ENCODE measurements around the gene FLG.
A peak's percentile ranks its signal among the peaks of the same experiment; 100 is the strongest.

Gene FLG

DNA sequence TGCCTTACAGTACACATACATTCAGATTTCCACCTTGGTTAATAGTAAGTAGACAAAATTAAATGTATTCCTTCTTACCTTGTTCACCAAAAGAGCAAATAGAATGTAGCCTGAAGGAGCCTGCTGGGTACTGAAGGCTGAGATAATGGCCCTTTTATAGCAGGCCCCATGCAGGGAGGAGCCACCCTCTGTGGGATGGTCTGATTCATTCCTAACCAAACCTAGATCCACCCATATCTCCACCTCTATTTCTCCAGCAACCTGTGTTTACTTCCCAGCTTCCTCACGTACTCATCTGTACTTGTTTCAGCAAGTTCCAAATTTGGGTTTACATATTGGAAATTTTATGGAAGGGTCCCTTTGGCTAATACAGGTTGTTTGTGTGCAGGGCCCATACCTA lies at the start of gene FLG:
Gene FLG, minus strand, starts transcription at position 129 of the 400 bp plus-strand sequence. CDS start 9,783 bp downstream, outside the sequence.
- Histone ChIP-seq H3K36me3 (replicated peaks) (no peaks in the 10 kb centered on the region), H3K4me3 (no peak within 1 kb of the TSS), H3K9me3 (no peaks in the 10 kb centered on the region), H3K4me1 (peaks cover 8% of the 10 kb centered on the region; the same call in 1 of the 2 replicates), H3K27me3 (ENCODE audit: low read depth) (no peaks in the 10 kb centered on the region)
- DNase-seq (ENCODE audit: low spot score in 2 of 2): no peak
- in situ Hi-C loops (cut with MboI; ENCODE audit: low sequenced_read_pairs): no loop called here

DNA sequence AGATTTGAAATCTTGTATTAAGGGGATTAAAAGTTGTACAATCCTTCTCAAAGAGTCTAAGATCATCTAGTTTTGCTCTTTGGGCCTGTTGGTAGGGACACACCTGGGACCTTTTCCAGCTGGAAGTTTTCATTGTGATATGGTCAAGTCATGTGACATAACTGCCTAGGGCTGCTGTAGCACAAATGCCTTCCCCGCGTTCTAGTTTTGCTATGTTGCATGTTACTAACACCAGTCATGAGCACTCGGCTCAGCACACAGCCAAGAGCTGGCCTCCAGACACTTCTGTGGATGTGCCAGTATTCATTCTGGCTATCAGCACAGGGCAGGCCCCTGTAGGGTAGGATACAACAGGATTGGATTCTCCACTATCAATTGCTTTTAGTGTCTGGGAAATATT lies 49.4 kb upstream of the FLG start:
- DNase-seq (ENCODE audit: low spot score in 2 of 2): no peak
- no peaks in the 10 kb centered on the region for H3K9me3 ChIP-seq
- no peaks in the 10 kb centered on the region for H3K36me3 ChIP-seq (replicated peaks)
- H3K27me3 ChIP-seq (ENCODE audit: low read depth): no peaks in the 10 kb centered on the region
- in situ Hi-C loops (cut with MboI; ENCODE audit: low sequenced_read_pairs): no loop called here
- no peak overlapping the region for H3K4me3 ChIP-seq
- no peaks in the 10 kb centered on the region for H3K4me1 ChIP-seq

DNA sequence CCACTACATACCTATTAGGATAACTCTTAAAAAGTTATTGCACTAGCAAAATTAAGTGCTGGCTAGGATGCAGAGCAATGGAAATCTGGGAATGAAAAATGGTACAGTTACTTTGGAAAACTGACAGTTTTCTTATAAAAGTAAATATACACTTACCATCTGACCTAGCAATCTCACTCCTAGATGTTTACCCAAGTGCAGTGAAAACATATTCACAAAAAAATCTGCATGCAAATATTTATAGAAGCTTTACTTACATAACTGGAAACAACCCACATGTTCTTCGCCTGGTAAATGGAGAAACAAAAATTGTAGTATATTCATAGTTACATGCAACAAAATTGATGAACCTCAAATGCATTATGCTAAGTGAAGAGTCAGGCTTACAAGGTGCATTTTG lies 47.6 kb upstream of the FLG start:
- in situ Hi-C loops (cut with MboI; ENCODE audit: low sequenced_read_pairs): no loop called here
- no peak for DNase-seq (ENCODE audit: low spot score in 2 of 2)
- no peaks in the 10 kb centered on the region for H3K9me3 ChIP-seq
- H3K4me1 ChIP-seq: no peaks in the 10 kb centered on the region
- no peak overlapping the region for H3K4me3 ChIP-seq
- H3K27me3 ChIP-seq (ENCODE audit: low read depth): no peaks in the 10 kb centered on the region
- H3K36me3 ChIP-seq (replicated peaks): no peaks in the 10 kb centered on the region

DNA sequence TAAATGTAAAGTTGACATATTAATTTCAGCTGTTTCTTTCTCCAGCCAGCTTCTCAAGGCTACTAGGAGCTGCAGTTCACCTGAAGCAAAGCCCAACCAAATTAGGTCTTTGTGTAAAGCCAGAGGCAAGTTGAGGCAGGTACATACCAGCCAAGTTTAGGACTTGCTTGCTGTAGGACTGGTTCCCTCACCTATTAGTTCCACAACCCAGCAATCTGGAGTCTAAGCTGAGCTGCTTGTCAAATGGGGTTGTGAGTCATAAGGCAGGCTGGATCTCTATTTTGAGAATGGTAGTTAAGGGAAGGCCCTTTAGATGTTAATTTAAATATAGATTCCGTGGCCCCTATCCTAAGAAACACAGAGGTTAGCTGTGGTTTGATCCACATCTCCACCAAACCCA lies 42.4 kb upstream of the FLG start:
- Histone ChIP-seq H3K27me3 (ENCODE audit: low read depth) (no peaks in the 10 kb centered on the region), H3K4me1 (no peaks in the 10 kb centered on the region), H3K9me3 (no peaks in the 10 kb centered on the region), H3K4me3 (no peak overlapping the region), H3K36me3 (replicated peaks) (no peaks in the 10 kb centered on the region)
- DNase-seq (ENCODE audit: low spot score in 2 of 2): no peak
- in situ Hi-C loops (cut with MboI; ENCODE audit: low sequenced_read_pairs): no loop called here

DNA sequence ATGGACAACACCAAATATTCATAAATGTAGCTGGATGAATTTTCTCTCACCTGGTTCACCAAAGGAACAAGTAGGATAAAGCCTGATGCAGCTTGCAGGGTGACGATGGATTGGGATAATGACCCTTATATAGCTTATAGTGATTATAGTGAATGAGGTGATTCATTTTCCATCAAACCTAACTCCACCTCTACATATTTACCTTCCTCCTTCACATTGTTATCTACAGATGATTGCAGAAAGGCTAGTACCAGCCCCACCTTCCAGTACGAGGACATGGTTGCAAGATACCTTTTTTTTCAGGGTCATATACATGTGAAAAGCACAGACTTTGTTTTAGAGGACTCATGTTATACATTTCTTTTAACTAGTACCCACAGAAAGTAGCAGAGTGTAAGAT lies 34.9 kb upstream of the FLG start, which contains the start of gene FLG2:
Gene FLG2, minus strand, starts transcription at position 101 of the 400 bp plus-strand sequence. CDS start 1,122 bp downstream, outside the sequence.
- in situ Hi-C loops (cut with MboI; ENCODE audit: low sequenced_read_pairs): no loop called here
- Histone ChIP-seq H3K4me1 (no peaks in the 10 kb centered on the region), H3K27me3 (ENCODE audit: low read depth) (no peaks in the 10 kb centered on the region), H3K9me3 (no peaks in the 10 kb centered on the region), H3K4me3 (no peak within 1 kb of the TSS), H3K36me3 (replicated peaks) (no peaks in the 10 kb centered on the region)
- DNase-seq (ENCODE audit: low spot score in 2 of 2): no peak

DNA sequence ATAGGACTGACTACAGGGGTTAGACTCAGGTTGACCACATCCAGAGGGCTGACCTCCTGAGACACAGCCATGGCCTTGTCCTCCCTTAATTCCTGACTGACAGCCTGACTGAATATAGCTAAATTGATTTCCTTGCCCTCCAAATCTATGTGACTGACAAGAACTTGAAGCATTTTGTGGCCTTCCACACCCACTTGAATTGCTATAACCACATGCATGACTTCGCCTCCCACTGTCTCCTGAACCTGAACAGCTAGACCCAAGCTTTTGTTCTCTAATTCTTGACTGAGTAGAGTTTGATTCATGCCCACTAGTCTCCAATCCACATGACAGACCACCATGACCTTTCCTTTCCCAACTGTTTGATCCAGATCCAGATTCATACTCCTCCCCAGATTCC lies 31.7 kb upstream of the FLG start:
- no peaks in the 10 kb centered on the region for H3K9me3 ChIP-seq
- in situ Hi-C loops (cut with MboI; ENCODE audit: low sequenced_read_pairs): no loop called here
- DNase-seq (ENCODE audit: low spot score in 2 of 2): no peak

DNA sequence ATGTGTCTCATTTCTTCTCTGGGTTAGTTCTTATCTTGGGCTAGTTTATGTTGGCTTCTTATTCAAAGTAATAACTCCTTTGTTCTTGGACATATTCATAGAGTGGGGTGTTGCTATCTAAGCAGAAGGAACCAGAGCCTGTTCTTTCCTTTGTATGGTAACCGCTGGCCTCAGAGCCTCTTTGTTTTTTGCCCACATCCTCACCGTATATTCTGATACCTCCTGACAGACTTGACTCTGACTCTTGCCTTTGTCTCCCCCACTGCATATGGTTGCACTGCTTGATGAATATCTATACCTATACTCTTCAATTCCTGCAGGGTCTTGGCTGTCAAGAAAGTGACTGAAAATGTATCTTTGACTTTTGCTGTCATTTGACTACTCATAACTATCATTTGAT lies 24.6 kb upstream of the FLG start:
- Histone ChIP-seq H3K27me3 (ENCODE audit: low read depth) (no peaks in the 10 kb centered on the region), H3K4me1 (no peaks in the 10 kb centered on the region), H3K4me3 (no peak overlapping the region), H3K9me3 (no peaks in the 10 kb centered on the region), H3K36me3 (replicated peaks) (no peaks in the 10 kb centered on the region)
- no peak for DNase-seq (ENCODE audit: low spot score in 2 of 2)
- in situ Hi-C loops (cut with MboI; ENCODE audit: low sequenced_read_pairs): no loop called here

More for the DNA sequence above, 31.7 kb upstream of the FLG start:
- H3K36me3 ChIP-seq (replicated peaks): no peaks in the 10 kb centered on the region
- no peaks in the 10 kb centered on the region for H3K4me1 ChIP-seq
- H3K27me3 ChIP-seq (ENCODE audit: low read depth): no peaks in the 10 kb centered on the region
- H3K4me3 ChIP-seq: no peak overlapping the region

DNA sequence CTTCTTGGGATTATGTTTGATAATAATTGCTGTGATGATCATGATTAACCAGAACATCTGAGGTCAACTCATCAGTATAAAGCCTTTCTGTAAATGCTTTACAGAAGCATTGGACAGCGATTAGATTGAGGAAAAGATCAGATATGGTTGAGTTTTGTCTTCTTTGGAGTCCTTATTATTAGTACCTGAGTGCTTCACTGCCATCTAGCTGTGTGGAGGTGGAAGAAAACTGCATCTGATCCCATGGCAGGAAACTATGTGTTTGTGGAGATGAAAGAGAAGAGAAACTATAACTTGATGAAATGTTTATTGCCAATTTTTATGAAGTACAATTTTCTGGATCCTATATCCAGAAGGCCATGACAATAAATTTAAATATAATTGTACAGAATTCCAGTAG lies 23.4 kb upstream of the FLG start:
- no peak for DNase-seq (ENCODE audit: low spot score in 2 of 2)
- H3K9me3 ChIP-seq: no peaks in the 10 kb centered on the region
- H3K27me3 ChIP-seq (ENCODE audit: low read depth): no peaks in the 10 kb centered on the region
- H3K36me3 ChIP-seq (replicated peaks): no peaks in the 10 kb centered on the region
- H3K4me3 ChIP-seq: no peak overlapping the region
- in situ Hi-C loops (cut with MboI; ENCODE audit: low sequenced_read_pairs): no loop called here
- H3K4me1 ChIP-seq: no peaks in the 10 kb centered on the region

DNA sequence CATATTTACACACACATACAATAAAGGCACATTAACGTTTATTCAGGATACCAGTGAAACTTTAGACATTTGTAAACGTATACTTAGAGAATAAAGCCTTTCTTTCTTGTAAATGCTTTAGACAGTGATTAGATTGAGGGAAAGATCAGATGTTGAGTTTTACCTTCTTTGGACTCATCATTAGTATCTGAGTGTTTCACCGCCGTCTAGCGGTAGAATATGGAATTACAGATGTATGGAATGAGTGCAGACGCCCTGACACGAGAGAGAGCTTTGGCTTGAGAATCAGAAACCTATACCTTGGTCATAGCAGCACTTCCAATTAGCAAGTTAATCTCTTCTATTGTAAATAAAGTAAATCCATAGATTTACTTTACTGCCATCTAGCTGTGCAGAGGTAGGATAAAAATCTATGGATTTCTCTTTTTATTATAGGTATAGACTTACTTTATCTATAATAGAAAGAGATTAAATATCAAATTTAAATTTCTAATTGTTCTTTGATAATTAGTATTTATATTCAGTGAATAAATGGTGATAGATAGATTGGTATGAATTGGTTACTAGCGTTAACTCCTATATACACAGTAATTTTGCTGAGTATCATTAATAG lies 22.2 kb upstream of the FLG start:
- Histone ChIP-seq H3K9me3 (no peaks in the 10 kb centered on the region), H3K4me1 (no peaks in the 10 kb centered on the region), H3K27me3 (ENCODE audit: low read depth) (no peaks in the 10 kb centered on the region), H3K4me3 (no peak overlapping the region), H3K36me3 (replicated peaks) (no peaks in the 10 kb centered on the region)
- DNase-seq (ENCODE audit: low spot score in 2 of 2): peak; percentile 46 to 70
- in situ Hi-C loops (cut with MboI; ENCODE audit: low sequenced_read_pairs): no loop called here

DNA sequence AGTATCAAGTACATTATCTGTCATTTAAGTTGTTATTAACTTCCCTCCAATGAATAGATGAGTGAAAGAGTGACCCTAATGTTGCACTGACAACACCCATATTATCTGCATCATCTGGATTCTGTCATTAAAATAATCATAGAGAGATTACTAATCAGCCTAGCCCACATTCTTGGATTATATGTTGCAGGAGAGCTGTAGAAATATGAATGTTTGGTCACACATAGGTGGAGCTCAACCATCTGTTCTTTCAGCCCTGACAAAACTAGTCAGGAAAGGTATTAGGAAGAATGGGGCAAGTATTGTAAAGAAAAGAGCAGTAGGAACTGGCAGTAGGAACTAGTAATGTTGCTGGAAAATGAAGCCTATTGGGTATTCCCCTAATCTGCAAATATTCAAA lies 19.4 kb upstream of the FLG start:
- no peaks in the 10 kb centered on the region for H3K4me1 ChIP-seq
- DNase-seq (ENCODE audit: low spot score in 2 of 2): no peak
- H3K36me3 ChIP-seq (replicated peaks): no peaks in the 10 kb centered on the region
- H3K27me3 ChIP-seq (ENCODE audit: low read depth): no peaks in the 10 kb centered on the region
- in situ Hi-C loops (cut with MboI; ENCODE audit: low sequenced_read_pairs): no loop called here
- H3K4me3 ChIP-seq: no peak overlapping the region
- H3K9me3 ChIP-seq: no peaks in the 10 kb centered on the region

DNA sequence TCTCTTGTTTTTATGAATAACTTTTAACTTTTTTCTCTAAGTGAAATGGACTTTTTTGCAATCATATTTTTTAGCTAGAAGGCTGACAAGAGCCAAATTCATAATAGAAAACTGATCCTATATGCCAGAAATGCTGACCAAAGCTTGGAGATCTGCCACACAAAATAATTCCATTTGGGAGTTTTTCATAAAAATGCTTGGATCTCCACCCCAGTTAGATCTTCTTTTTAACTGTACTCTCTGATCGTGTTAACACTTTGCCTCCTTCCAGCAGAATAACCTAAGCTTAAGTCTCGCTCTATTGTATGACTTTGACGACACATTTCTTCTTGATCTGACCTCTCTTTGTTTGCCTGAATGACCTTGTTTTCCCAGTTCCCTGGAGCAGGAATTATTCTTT lies 18.0 kb upstream of the FLG start:
- DNase-seq (ENCODE audit: low spot score in 2 of 2): peak in 1 of 2 experiments; percentile 47
- Histone ChIP-seq H3K4me1 (no peaks in the 10 kb centered on the region), H3K36me3 (replicated peaks) (no peaks in the 10 kb centered on the region), H3K4me3 (no peak overlapping the region), H3K9me3 (no peaks in the 10 kb centered on the region), H3K27me3 (ENCODE audit: low read depth) (no peaks in the 10 kb centered on the region)
- in situ Hi-C loops (cut with MboI; ENCODE audit: low sequenced_read_pairs): no loop called here

DNA sequence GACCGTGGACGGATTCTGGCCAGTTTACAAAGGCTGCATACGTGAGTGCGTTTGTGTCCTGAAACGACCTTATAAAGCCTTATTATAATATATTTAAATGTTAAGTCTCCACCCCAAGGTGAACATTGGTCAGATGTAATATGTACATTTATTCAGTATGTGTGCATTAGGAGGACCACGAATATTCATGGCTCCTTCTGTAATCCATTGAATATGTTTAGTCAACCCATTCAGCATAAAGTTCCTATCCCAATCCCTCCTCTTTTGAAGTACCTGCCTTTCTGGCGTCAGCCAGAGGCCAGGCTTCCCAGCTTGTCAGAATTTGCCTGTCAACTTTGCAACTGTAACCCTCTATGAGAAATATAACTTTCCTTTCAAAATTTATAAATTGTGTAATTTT lies 10.4 kb upstream of the FLG start:
- no peak for DNase-seq (ENCODE audit: low spot score in 2 of 2)
- Histone ChIP-seq H3K9me3 (no peaks in the 10 kb centered on the region), H3K4me1 (no peaks in the 10 kb centered on the region), H3K27me3 (ENCODE audit: low read depth) (no peaks in the 10 kb centered on the region), H3K4me3 (no peak overlapping the region), H3K36me3 (replicated peaks) (no peaks in the 10 kb centered on the region)
- in situ Hi-C loops (cut with MboI; ENCODE audit: low sequenced_read_pairs): no loop called here

DNA sequence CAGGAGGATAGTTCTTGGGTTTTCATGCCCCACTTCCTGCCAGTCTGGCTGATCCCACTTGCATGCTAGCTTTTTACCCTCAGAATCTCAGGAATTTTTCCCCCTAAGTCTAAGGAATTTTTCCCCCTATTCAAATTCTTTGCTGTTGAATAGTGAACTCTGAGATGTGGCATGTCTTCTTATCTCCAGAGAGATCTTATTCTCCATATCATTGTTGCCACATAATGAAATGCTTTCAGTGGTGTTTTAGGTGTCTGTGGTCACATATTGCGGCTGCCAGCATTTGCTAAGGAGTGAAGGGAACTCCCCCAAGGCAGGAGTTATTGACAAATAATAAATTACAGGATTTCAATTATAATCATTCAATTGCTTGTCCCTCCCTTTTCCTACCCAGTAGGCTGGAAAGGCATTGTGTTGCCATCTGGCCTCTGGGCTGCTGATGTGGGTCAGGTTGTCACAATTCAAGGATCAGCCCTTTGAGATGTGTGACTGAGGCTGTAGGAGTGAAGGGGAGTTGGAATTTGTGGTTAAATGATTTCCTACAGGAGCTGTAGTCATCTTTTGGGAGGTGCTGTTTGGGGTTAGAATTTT lies 3.9 kb upstream of the FLG start:
- Histone ChIP-seq H3K27me3 (ENCODE audit: low read depth) (no peaks in the 10 kb centered on the region), H3K36me3 (replicated peaks) (no peaks in the 10 kb centered on the region), H3K4me1 (peaks cover 8% of the 10 kb centered on the region; the same call in 1 of the 2 replicates), H3K4me3 (no peak overlapping the region), H3K9me3 (no peaks in the 10 kb centered on the region)
- in situ Hi-C loops (cut with MboI; ENCODE audit: low sequenced_read_pairs): no loop called here
- peak; percentile 29 to 61 for DNase-seq (ENCODE audit: low spot score in 2 of 2)

DNA sequence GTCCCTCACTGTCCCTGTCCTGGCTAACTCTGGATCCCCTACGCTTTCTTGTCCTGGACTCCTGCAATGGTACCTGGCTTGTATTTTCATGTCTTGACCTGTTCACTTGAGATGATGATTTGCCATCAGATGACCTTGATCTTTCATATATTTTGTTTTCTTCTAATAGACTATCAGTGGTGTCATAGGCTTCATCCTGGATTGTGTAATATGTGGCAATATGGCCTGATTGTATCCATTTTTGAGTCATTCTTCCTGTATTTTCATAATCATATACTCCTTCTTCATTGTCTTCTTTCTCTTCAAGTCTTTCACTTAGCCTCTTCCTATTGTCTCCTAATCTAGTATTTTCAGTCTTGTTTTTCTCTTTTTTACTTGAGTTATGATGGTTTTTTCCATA lies 11.1 kb downstream of the FLG start:
- Histone ChIP-seq H3K4me3 (no peak overlapping the region), H3K36me3 (replicated peaks) (no peaks in the 10 kb centered on the region), H3K4me1 (no peaks in the 10 kb centered on the region), H3K27me3 (ENCODE audit: low read depth) (0 out of 2 replicates have a peak, but pooled peaks cover 6% of the 10 kb centered on the region), H3K9me3 (no peaks in the 10 kb centered on the region)
- DNase-seq (ENCODE audit: low spot score in 2 of 2): no peak
- in situ Hi-C loops (cut with MboI; ENCODE audit: low sequenced_read_pairs): no loop called here
